COLO829 (cell line): ENCODE measurements around the gene RREB1.

Experiments used
- DNase-seq: peaks from one replicate; pipeline ENCODE4 v3.0.0; 2012; ENCODE audit warnings: low spot score

The RREB1 gene

GRCh38 chr6:7300926-7301325 lies 193.2 kb downstream of the RREB1 start:
- DNase-seq, result no peak
